Fibroblast of gingiva (primary cell): ENCODE data around the gene PCNX1.
A peak's percentile ranks its signal among the peaks of the same experiment; 100 is the strongest.

Experiments used
- DNase-seq: peaks from one replicate; pipeline ENCODE4 v3.0.0-alpha.2; 2011; ENCODE audit warnings: low read depth

Gene PCNX1

DNA sequence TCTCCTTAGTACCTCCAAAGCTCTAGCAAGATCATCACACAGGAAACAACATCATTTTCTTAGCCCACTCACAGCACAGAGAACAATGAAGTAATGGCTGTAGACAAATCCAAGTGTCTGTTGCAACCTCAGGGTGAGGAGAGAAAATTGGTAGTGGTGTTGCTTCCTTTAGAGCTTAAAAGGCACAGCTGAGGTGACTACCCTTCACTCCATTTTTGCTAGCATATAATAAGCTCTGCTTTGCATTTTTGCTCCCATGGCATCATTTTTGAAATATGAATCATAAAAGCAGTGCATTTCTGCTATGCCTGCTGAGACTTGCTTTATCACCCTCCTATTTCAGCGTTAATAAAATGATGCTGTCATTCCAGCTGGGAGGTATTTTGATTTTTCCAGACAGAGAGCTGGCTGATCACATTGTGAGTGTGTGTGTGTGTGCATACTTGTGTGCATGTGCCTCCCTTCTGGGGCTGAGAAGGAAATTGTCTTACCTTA, 18.5 kb upstream of the PCNX1 start:
- peak; percentile 34 for DNase-seq

DNA sequence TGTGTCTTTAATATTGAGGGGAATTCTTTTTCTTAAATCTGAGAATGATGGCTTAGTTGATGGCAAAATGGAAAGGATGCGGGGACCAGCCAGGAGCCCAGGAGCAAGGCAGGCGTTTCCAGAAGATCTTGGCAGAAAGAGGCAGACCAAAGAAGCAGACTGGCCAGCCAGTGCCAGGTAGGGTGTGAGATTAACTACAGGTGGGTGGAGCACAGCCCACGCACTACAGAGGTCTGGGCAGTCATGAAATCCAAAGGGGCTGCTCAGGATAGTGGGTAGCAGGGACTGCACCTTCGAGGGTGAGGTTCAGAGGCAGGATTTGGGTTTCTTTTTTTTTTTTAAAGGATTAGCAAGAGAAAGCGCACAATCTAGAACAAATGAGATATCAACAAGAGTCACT, 17.7 kb upstream of the PCNX1 start:
- no peak for DNase-seq

DNA sequence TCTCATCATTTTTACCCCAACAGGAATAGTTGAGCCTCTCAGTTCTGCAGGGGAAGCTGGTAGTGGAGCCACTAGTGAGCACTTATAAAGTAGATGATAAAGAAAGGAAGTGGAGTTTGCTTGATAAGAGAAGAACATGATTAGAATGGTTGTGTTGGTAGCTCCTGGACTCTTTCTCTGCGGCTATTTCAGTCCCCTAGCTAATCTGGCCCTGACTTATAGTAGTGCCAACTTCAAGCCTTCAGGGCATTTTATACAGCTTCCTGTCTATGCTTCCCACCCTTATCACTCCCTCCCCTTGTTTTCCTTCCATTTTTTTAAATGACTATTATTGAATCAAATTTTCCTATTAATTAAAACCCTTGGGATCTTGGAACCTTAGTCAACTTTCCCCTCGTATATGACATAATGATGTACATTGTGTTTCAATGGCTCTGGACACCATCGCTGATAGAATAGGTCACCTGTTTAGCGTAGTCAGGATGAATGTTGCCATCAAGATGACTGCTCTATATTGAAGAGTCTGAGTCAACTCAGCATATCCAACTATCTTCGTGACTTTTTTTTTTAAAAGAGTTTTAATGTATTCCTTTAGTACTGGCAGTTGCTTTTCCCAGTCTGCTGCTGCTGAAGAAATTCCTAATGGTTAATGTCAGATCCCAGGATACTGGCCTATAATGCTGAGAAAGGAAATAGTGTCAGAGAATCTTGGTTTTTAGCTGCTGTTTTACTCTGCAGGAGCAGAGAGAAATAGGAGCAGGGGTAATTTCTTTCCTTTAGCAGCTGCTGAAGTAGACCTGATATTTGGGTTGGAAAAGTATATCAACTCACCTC, 16.2 kb upstream of the PCNX1 start:
- DNase-seq, result no peak

DNA sequence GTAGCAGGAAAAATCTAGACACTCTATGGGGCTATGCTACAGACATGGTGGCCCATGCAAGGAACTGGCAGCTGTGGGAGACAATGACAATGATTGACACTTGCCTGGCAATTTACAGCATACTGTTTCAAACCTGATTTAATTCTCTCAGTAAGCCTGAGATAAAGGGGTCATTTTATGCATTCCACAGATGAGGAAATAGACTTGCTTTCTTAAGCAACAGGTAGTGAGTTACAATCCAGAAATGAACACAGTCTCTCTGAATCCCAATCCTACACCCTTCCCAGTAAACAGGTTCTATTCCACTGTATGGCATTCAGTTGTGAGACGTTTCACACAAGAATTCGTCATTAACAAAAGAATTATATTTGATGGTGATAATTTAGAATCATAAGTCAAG, 15.5 kb upstream of the PCNX1 start:
- DNase-seq, result no peak

DNA sequence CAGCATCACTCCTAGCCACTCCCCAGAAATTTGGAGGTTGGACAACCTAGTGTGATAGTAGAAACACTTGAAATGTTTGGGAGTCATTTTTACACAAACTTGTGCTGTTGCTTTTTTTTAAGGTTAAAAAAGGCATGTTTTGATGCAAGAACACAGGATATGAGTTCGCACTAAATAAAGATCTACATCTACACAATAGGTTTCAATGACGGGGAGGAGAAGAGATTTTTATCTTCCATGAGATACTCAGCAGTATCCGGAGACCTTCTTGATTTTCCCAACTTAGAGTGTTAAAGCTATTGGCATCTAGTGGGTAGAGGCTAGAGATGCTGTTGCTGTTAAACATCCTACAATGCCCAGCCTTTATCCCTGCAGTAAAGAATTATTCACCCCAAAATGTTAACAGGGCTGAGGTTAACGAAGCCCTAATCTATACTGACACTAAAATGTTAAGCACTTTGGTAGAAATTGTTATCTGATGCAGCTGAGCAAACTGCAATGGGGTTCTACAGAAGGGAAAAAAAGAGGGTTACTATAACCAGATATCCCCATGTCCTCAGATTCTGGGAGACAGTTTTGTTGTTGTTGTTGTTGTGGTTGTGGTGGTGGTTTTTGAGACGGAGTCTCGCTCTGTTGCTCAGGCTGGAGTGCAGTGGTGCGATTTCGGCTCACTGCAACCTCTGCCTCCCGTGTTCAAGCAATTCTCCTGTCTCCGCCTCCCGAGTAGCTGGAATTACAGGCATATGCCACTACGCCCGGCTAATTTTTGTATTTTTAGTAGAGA, 14.0 kb upstream of the PCNX1 start:
- no peak for DNase-seq

DNA sequence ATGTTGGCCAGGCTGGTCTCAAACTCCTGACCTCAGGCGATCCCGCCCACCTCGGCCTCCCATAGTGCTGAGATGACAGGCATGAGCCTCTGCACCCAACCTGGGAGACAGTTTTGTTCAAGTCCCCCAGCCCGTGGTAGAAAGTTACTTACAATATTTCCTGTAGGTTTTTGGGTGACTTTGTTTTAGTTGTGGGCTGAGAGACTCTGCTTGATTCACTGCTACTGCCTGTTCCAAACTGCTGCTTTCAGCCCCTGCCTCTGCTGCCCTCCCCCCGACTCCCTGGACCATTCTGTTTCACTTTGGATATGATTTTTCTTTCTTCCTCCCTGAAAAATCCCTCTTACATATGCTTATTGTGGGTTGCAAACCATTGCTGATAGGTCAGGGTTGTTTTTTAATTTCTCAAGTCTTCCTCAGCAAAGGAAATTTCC, 13.4 kb upstream of the PCNX1 start:
- no peak for DNase-seq

DNA sequence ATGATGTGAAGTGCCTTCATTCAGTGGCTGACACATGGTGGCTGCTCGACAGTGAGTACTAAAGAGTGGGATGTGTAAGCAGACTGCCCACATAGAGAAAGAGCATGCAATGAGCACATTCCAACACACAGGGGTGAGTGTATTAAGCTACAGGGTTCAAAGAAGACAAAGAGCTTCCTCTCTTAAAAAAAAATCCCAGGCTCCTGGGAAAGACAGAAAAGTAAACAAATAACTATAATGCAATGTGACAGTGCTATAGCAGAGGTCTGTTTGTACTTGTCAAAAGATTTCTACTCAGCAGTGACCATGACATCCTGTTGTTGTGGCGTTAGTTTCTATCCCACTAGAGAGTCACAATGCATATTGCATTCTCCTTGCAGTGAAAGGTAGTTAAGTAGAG, 12.4 kb upstream of the PCNX1 start:
- DNase-seq, result no peak

DNA sequence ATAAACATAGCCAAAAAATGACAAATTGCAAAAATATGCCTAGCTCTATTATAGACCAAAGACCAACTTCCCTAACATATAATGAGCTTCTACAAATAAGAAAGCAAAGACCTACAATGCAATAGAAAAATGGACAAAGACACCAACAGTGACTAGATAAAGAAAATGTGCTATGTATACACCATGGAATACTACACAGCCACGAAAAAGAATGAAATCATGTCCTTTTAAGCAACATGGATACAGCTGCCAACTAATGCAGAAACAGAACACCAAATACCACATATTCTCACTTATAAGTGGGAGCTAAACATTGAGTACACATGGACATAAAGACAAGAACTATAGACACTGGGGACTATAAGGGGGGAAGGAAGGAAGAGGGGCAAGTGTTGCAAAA, 10.9 kb upstream of the PCNX1 start:
- DNase-seq, result no peak

DNA sequence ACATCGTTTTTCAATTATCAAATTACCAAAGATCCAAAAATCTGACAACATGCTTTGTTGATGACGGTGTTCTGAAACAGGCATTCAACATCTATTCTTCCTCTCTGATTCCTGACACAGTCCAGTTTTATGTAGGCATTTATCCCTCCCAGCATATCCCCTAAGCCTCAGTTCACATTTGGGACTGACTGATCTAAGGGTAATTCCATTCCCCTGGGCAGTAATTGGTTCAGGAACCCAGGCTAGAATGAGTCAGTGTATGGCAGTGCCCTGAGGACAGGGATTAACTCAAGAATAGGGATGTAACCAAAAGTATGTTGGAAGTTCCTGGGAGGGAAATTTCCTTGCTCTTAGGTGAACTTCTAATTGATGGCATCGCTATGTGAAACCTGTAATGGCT, 10.3 kb upstream of the PCNX1 start:
- no peak for DNase-seq

DNA sequence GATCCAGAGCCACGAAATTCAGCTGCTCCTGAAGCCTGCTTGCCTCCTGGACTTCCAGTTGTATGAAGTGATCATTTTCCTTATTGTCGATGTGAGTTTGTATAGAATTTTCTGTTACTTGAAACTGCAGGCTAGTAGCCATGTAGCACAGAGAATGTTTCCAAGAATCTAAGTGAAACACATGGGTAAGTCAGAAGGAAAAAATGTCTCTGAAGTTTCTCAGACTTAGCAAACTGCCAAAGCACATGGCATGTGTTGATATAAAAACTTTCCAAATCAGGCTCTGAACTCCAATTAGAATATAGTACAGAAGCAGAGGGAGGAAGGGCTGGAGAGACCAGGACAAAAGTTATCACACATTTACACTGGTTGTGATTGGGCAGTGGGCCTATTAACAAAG, 9.8 kb upstream of the PCNX1 start:
- DNase-seq, result peak; percentile 85

DNA sequence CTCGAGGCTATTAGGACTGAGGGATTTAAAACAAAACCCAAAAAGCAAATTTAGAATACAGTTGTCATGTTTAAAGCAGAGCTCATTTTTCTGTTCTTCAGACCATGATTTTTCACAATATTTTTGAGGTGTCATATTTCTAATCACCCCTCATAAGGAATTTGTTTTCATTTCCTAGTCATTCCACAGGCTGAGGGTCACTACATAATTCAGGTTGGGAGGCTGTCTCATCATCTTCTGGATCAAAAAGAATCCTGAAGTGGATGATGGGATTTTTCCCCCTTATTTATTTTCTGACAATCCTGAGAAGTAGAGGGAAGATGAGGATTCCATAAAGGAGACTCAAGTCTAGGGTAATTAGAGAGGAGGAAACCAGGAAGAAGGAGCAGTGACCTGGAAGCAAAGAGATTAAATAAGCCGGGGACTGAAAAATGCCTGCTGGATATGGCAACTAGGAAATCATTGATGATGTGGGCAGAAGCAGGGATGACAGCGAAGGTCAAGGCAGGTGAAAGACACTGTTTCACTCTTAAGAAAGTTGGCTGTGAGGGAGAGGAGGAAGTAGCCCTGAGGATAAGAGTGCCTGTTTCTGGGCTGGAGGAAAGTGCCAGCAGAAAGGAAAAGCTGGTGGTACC, 9.0 kb upstream of the PCNX1 start:
- no peak for DNase-seq

DNA sequence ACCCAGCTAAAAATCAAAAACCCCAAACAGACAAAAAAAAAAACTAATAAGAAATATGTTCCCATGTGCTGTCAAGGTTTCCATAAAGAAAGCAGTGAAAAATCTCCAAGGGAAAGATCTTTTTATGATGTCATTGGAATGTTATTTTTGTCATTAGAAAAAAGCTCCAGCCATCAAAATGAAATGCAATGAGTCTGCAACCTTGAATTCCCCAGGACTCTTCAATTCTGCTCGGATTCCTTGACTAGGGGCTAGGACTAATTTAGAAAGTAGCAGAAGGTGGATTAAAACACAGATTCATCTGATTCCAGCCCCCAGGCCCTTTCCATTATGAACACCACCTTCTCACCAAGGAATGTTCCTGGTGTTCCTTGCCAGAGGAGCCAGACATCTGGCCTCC, 6.0 kb upstream of the PCNX1 start:
- DNase-seq, result no peak

DNA sequence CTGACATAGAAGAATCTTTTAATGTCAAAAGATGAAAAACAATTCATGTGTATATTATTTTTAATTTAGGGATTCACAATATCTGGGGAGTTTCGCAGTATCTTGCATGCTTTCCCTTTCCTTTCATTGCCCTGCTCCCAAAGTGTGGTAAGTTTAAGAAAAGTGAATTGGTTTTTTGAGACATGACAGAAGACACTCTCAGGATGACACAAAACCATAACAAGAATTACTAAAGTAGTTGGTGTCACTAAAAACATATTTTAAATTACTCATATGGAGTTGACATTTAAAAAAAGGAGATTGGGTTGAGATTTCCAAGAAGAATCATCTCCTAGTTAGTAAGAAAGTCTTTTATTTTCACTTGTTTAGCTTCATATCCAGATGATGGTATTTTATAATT, 5.1 kb upstream of the PCNX1 start:
- no peak for DNase-seq

DNA sequence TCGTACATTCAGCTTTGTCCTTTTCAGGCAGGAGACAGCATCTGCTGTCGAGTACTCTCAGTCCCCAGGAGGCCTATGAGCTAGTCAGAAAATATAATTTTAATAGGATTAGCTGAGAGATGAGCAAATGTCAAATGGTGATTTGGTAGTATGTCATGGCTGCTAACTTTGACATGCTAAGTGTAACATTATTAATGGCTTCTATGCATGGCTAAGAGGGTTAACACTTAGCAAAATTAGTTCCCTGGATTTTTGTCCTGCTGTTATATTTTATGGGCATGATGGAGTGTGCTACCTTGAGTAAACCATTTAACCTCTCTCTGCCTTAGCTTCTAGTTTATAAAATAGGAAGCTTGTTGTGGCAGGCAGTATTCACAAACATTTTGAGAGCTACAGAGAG, 2.9 kb upstream of the PCNX1 start:
- no peak for DNase-seq

DNA sequence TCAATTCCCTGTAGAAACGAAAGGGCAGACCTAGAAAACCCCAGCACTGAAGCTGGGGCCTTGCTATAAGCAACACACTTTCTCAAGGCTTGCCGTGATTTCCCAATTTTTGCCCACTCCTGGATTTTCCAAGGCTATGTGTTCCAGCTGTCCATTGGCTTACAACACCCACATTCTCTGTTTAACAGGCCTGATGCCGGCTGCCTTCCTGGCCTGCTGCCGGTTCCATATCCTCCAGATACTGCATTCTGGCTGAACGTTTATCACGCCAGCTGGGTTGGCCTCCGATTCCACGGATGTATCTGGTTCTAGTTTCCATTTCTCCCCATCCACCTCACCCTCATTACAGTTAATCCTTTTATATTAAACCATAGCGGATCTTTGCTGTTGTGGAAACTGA, 2.0 kb upstream of the PCNX1 start:
- peak; percentile 90 for DNase-seq

DNA sequence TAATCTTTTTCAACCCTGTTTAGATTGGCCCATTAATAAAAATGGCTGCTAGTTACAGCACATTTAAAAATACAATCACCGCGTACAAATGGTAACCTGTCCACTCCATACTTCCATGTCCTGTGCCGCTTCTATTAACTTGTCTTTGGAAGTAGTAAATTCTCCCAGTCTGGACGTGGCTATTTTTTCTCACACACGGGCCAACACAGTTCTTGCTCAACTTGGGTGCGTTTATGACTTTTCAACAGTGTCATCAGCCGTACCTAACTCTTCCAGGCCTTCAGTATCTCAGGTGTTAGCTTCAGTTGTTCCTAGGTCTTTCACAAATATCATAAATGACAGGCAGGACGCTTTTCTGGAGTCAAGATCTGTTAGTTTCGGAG, 475 bp upstream of the PCNX1 start:
- DNase-seq, result no peak

DNA sequence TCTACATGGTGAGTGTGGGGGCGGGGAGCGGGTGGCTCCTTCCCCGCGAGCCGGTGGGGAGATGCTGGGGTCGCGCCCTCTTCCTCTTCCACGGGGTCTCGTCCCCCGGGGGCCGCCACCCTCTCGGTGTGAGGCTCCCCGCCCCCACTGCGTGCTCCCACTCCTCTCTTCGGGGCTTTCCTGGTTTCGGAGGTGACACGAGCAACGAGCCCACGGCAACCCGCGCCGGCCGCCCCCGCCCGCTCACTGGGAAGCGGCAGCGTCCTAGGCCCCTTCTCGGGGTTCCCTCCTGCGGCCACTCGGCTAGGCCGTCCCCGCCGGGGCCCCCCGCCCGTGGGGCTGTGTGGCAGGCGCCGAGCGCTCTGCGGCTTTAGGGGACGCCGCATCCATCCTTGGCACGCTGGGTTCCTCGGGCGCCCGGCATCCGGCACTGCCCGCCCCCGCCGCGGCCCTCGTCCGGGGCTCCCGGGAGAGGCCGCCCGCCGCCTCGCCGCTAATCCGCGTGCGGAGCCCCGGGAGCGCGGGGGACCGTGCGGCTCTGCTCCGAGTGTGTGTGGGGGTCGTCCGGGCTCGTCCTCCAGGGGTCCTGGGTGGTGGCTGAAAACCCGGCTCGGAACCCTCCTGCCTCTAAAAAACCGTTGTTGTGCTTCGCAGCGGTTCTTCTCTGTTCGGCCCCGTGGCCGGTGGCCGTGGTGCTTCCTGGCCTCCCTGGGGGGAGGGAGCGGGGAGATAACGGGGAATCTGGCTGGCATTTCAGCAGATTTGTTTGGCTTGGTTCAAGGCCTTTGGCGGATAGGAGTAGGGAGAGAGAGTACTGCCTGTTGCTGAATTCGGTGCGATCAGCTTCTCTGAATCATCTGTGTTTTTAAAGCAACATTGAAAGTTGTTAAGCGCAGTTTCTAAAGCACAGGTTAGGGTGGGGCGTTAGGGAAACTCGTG, 1.0 kb downstream of the PCNX1 start:
- peak; percentile 54 for DNase-seq

DNA sequence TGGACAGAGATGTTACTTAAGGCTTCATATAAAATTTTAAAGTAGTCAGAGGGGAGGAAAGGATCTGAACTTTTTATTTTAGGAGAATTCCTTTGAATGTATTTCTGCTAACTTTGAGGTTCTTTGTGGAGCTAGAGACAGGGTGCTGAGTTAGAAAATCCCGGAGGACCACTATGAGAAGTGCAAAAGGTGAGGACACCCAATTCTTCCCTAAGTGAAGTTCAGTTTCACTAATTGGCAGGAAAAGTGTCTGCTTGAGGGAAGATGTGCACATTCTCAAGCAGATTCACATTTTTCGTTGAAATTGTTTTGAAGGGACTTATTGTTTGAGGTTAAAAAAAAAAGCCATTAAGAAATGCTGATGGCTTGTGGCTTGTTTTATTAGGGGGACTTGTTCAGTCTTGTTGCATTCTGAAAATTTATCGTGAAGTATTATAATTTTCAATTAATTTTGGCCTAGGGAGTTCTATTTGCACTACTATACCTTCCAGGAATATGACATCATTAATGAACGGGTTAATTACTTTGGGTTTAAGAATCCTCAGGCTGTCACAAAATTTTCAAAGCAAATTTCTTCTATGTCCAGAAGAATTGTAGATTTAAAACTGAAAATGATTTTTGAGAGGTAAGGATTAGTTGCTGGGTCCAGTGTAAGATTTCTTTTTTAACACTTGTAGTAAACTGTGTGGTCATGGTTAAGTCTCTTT, 1.8 kb downstream of the PCNX1 start:
- no peak for DNase-seq

DNA sequence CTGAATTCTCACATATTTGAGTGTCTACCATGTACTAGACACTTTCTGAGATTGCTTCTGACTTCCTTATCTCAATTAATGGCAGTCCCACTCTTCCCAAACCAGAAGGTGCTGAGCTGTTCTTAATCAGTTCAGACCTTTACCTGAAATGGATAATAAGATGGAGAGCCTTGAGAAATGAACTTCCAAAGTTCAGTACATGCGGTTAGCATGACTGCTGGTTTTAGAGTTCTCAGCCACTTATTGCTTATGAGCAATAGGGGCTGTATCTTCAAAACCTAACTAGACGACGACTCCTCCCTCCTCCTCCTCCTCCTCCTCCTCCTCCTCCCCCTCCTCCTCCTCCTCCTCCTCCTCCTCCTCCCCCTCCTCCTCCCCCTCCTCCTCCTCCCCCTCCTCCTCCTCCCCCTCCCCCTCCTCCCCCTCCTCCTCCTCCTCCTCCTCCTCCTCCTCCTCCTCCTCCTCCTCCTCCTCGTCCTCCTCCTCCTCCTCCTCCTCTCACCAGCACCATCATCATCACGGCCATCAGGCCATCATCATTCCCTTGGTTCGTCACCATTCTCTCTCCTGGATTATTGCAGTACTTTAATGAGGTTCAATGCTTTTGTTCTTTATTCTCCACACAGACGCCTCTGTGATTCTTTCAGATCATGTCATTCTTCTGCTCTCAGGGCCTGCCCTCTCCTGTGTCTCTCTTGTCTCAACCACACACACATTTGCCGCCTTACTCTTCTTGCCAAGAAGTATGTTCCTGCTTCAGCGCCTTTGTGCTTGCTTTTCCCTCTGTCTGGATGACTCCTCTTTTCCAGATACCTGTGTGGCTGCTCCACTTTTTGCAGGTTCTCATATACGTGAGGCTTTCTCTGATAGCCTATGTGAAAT, 2.7 kb downstream of the PCNX1 start:
- no peak for DNase-seq

DNA sequence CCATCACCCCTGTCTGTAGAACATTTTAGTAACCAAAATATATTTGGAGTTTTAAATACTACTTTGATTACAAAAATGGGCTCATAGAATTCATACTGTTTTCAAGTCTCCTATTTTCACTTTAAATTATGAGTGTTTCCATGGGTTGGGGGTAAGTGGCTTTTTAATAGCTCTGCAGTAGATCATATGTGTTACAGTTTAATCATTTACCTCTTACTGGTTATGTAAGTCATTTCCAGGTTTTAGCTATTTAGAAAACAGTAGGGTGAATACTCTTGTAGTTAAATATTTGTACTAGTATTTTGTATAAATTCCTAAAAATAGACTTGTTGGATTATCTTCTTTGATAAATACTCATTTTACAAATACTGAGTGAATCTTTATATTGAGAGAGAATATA, 8.2 kb downstream of the PCNX1 start:
- DNase-seq, result no peak
